ENCODE data around the gene ING3.

- TF ChIP-seq, protein P1, sequence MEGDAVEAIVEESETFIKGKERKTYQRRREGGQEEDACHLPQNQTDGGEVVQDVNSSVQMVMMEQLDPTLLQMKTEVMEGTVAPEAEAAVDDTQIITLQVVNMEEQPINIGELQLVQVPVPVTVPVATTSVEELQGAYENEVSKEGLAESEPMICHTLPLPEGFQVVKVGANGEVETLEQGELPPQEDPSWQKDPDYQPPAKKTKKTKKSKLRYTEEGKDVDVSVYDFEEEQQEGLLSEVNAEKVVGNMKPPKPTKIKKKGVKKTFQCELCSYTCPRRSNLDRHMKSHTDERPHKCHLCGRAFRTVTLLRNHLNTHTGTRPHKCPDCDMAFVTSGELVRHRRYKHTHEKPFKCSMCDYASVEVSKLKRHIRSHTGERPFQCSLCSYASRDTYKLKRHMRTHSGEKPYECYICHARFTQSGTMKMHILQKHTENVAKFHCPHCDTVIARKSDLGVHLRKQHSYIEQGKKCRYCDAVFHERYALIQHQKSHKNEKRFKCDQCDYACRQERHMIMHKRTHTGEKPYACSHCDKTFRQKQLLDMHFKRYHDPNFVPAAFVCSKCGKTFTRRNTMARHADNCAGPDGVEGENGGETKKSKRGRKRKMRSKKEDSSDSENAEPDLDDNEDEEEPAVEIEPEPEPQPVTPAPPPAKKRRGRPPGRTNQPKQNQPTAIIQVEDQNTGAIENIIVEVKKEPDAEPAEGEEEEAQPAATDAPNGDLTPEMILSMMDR (IDR thresholded peaks at IDR 0.05), result no peak
- TF ChIP-seq EP300 (IDR thresholded peaks at IDR 0.05) (no peak), POLR2A (IDR thresholded peaks at IDR 0.05; ENCODE audit: low read depth) (no peak)
Measured at GRCh38 chr7:120927454-120928103, 23.0 kb upstream of the ING3 start.

Measured in esophagus muscularis mucosa (tissue), 4 donors.